ENCODE results near the gene FMO1. TPM values are rescaled to one million over a fixed set of nuclear protein-coding genes. Genes with fewer than 3 reads are reported as not detected.
A peak's percentile ranks its signal among the peaks of the same experiment; 100 is the strongest.

FMO1 gene
- total and polyA plus RNA-seq, 8 donors, result 1.9 to 7.5 (median 2.9) TPM

- no peaks in the 10 kb centered on the region for H3K9me3 ChIP-seq
- DNase-seq, result no peak
- no peaks in the 10 kb centered on the region for H3K4me1 ChIP-seq
- TF ChIP-seq, protein P1, sequence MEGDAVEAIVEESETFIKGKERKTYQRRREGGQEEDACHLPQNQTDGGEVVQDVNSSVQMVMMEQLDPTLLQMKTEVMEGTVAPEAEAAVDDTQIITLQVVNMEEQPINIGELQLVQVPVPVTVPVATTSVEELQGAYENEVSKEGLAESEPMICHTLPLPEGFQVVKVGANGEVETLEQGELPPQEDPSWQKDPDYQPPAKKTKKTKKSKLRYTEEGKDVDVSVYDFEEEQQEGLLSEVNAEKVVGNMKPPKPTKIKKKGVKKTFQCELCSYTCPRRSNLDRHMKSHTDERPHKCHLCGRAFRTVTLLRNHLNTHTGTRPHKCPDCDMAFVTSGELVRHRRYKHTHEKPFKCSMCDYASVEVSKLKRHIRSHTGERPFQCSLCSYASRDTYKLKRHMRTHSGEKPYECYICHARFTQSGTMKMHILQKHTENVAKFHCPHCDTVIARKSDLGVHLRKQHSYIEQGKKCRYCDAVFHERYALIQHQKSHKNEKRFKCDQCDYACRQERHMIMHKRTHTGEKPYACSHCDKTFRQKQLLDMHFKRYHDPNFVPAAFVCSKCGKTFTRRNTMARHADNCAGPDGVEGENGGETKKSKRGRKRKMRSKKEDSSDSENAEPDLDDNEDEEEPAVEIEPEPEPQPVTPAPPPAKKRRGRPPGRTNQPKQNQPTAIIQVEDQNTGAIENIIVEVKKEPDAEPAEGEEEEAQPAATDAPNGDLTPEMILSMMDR (IDR thresholded peaks at IDR 0.05), result no peak
- no peak for ATAC-seq
- H3K27me3 ChIP-seq, result no peaks in the 10 kb centered on the region
- H3K36me3 ChIP-seq, result no peaks in the 10 kb centered on the region
- intact Hi-C loops (cut with DNase I), result no loop called here
- no peak overlapping the region for H3K4me3 ChIP-seq
- no peak overlapping the region for H3K27ac ChIP-seq
Measured at GRCh38 chr1:171207377-171207776, 40.9 kb upstream of the FMO1 start.

GRCh38 chr1:171210355-171210754 lies 37.9 kb upstream of the FMO1 start:
- Histone ChIP-seq H3K4me1 (no peaks in the 10 kb centered on the region), H3K27me3 (no peaks in the 10 kb centered on the region), H3K4me3 (no peak overlapping the region), H3K27ac (peak overlapping the region in 1 of 2 donors; percentile 11), H3K36me3 (no peaks in the 10 kb centered on the region), H3K9me3 (no peaks in the 10 kb centered on the region)
- intact Hi-C loops (cut with DNase I), result no loop called here
- ATAC-seq (peak; percentile 22), DNase-seq (no peak)
- TF ChIP-seq, protein P1 (IDR thresholded peaks at IDR 0.05), result no peak

DNA sequence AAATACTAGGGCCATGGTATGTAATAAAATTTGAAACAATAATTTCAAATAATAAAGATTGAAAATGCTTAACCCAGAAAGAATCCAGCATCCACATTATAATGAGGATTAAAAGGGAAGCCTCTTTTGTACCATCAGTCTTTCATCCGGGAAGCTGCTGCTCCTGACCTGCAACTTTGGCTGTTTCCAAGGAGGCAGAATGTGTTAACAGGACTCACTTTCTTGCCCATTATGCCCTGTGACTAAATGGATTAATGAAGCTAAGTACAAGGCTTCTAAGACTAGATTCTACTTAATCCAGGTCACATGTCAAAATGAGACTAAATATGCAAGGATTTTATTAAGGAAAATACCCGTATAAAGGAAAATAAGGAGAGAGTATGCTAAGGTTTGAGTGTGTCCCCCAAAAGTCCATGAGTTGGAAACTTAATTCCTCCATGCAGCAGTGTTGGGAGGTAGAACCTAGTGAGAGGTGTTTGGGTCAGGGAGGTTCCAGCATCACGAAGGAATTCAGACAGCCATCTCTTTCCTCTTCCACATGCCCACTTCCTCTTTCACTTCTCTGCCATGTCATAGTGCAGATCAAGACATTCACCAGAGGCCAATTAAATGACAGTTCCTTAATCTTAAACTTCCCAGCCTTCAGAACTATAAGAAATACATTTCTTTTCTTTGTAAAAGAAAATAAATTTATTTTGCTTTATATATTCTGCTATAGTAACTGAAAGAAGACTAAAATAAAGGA lies 35.5 kb upstream of the FMO1 start:
- TF ChIP-seq, protein P1 (IDR thresholded peaks at IDR 0.05), result no peak
- no peaks in the 10 kb centered on the region for H3K9me3 ChIP-seq
- DNase-seq (no peak), ATAC-seq (peak; percentile 41)
- intact Hi-C loops (cut with DNase I), result no loop called here
- H3K36me3 ChIP-seq, result no peaks in the 10 kb centered on the region
- H3K4me3 ChIP-seq, result no peak overlapping the region
- no peaks in the 10 kb centered on the region for H3K27me3 ChIP-seq
- H3K4me1 ChIP-seq, result no peaks in the 10 kb centered on the region
- no peak overlapping the region for H3K27ac ChIP-seq

DNA sequence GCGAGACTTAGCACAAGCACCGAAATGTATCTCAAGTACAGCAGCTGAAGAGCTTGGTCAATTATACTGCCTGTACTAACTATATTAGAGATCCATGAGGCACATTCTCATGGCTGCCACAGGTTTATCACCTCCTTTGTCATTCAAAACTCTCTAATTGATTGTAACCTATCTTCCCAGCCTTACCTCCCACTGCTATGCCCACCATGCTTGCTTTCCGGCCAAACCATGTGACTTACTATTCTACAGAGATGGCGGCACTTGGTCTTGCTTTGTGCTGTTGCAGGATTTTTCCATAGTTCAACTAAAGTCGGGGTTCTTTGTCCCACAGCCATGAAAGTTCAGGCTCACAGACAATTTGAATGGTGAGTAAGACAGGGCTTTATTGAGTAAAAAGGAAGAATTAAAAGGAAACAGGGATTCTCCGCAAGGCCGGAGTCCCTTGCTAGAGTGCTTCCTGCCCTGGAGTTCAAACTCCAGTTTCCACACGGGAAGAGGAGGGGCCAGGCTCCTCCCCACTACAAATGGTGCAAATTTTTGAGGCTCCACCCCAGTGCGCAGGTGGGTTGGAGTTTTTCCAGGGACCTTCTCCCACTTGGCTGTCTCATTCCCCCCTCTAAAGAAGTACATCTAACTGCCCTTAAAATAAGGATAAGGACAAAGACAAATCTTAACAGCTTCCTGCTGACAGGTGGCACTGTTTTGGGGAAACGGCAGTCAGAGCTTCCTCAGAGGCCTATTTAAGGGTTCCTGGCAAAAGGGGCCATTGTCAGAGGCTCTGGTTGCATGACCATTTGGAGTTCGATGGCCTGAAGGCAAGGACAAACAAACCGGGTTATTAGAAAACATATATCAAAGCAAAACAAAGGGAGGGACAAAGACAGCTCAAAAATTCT lies 34.5 kb upstream of the FMO1 start:
- no peaks in the 10 kb centered on the region for H3K4me1 ChIP-seq
- H3K36me3 ChIP-seq, result no peaks in the 10 kb centered on the region
- TF ChIP-seq, protein P1 (IDR thresholded peaks at IDR 0.05), result no peak
- DNase-seq (no peak), ATAC-seq (no peak)
- H3K27ac ChIP-seq, result no peak overlapping the region
- H3K4me3 ChIP-seq, result no peak overlapping the region
- no peaks in the 10 kb centered on the region for H3K27me3 ChIP-seq
- no peaks in the 10 kb centered on the region for H3K9me3 ChIP-seq
- intact Hi-C loops (cut with DNase I), result no loop called here

All from left lung (tissue), 10 donors.